Measurements from ENCODE around the gene GPR87. TPM values are rescaled to one million over a fixed set of nuclear protein-coding genes. Genes with fewer than 3 reads are reported as not detected.

Gene GPR87
- total RNA-seq, 4 donors from 2014 or later = 14.7 to 44.3 (median 30.9) TPM

DNA sequence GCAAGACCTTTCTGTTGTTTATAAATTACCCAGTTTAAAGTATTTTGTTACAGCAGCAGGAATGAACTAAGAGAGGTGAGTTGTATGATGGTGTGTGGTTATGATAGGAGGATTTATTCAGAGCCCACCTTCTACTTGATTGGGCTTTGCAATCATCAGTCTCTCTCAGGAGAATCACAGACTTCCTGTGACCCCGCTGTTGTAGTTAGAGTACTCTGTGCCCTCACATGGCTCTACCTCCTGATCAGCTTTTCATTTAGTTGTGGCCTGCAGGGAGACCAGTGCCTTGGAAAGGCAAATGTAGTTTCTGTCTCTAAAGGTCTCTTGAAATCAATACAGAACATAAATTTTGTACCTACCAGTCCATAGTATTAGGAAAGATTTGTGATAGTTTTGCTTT is 30.7 kb downstream of the GPR87 start:
- Histone ChIP-seq H3K36me3 (no peaks in the 10 kb centered on the region), H3K27ac (no peak overlapping the region), H3K27me3 (no peaks in the 10 kb centered on the region), H3K9me3 (no peaks in the 10 kb centered on the region), H3K4me1 (peaks cover 18% of the 10 kb centered on the region), H3K4me3 (no peak overlapping the region)
- 90% methylated on average over 1 of the region's 1 CpG for WGBS
- no peak for TF ChIP-seq POLR2A (IDR thresholded peaks at IDR 0.05)
- TF ChIP-seq, protein P1, sequence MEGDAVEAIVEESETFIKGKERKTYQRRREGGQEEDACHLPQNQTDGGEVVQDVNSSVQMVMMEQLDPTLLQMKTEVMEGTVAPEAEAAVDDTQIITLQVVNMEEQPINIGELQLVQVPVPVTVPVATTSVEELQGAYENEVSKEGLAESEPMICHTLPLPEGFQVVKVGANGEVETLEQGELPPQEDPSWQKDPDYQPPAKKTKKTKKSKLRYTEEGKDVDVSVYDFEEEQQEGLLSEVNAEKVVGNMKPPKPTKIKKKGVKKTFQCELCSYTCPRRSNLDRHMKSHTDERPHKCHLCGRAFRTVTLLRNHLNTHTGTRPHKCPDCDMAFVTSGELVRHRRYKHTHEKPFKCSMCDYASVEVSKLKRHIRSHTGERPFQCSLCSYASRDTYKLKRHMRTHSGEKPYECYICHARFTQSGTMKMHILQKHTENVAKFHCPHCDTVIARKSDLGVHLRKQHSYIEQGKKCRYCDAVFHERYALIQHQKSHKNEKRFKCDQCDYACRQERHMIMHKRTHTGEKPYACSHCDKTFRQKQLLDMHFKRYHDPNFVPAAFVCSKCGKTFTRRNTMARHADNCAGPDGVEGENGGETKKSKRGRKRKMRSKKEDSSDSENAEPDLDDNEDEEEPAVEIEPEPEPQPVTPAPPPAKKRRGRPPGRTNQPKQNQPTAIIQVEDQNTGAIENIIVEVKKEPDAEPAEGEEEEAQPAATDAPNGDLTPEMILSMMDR (IDR thresholded peaks at IDR 0.05) = no peak
- TF ChIP-seq POLR2AphosphoS5 (IDR thresholded peaks at IDR 0.05) = no peak
- TF ChIP-seq EP300 (IDR thresholded peaks at IDR 0.05) = no peak
- DNase-seq (ENCODE audit: low spot score in 2 of 2) = no peak

DNA sequence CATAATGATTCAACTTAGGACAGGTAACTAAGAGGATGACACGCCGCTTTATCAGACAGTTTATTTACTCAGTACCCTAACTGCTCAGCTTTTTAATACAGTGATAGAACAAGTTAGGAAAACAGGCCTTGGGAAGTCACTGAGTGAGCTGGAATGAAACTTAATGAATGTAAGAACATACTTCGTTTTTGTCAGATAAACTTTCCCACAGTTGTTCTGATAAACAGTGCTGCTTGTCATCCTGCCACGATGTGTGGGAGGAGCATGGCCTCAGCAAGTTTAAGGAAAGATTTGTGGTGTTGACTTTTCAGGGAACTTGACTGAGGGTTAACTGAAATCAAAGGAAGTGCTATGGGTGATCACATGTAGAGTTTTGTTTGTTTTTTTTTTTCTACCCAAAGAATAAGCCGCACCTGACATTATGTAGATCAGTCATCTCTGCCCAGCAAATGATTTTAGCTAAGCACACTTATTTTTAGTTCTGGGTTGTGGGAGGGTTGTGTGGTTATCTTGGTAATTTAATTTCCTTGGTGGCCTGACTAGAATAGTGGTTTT is 32.6 kb downstream of the GPR87 start:
- no peak overlapping the region for H3K4me3 ChIP-seq
- H3K9me3 ChIP-seq = no peaks in the 10 kb centered on the region
- DNase-seq (ENCODE audit: low spot score in 2 of 2) = no peak
- no peak overlapping the region for H3K27ac ChIP-seq
- H3K36me3 ChIP-seq = no peaks in the 10 kb centered on the region
- H3K27me3 ChIP-seq = no peaks in the 10 kb centered on the region
- peaks cover 18% of the 10 kb centered on the region for H3K4me1 ChIP-seq
- 41% methylated on average over 5 of the region's 5 CpGs for WGBS
- no peak for TF ChIP-seq POLR2AphosphoS5 (IDR thresholded peaks at IDR 0.05)
- no peak for TF ChIP-seq EP300 (IDR thresholded peaks at IDR 0.05)
- no peak for TF ChIP-seq POLR2A (IDR thresholded peaks at IDR 0.05)
- TF ChIP-seq, protein P1 (IDR thresholded peaks at IDR 0.05) = no peak

DNA sequence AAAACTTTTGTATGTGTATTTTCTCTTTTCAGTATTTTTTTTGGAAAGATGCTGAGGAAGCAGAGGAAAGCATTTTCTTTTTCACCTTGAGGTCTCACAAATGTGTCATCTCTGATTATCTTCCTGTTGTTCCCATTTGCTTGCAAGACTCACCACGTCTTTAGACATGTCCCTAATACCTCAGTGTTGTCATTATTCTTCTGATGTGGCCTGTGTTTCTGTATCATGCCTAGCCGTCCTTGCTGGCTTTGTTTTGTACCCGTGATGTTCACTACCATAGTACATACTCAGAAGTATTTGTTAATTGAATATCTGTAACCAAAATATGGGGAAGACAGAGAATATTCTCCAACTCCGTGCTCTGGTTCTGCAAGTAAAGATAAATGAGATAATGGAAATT is 33.2 kb downstream of the GPR87 start:
- H3K9me3 ChIP-seq = no peaks in the 10 kb centered on the region
- WGBS = 68% methylated on average over 4 of the region's 4 CpGs
- H3K4me1 ChIP-seq = peaks cover 18% of the 10 kb centered on the region
- H3K27ac ChIP-seq = no peak overlapping the region
- TF ChIP-seq POLR2AphosphoS5 (IDR thresholded peaks at IDR 0.05) (no peak), POLR2A (IDR thresholded peaks at IDR 0.05) (no peak), EP300 (IDR thresholded peaks at IDR 0.05) (no peak)
- TF ChIP-seq, protein P1 (IDR thresholded peaks at IDR 0.05) = no peak
- no peak for DNase-seq (ENCODE audit: low spot score in 2 of 2)
- no peak overlapping the region for H3K4me3 ChIP-seq
- no peaks in the 10 kb centered on the region for H3K36me3 ChIP-seq
- H3K27me3 ChIP-seq = no peaks in the 10 kb centered on the region

DNA sequence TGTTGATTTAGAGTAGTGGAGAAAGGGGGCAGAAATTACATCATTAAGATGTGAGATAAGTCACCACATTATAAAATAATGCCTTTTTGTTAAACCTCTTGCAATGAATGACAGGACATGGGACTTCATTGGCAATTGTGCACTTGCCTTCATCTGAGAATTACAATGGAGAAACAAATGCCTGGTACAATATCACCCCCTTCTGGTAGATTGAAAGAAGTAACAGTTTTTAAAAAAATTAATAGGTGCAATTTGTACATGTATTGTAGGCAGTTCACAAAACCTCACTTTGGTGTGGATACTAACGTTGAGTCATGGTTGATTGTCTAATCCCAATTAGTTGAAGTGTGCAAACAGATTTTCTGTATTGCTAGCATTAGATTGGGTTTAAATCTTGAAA is 33.7 kb downstream of the GPR87 start:
- DNase-seq (ENCODE audit: low spot score in 2 of 2) = no peak
- Histone ChIP-seq H3K27ac (no peak overlapping the region), H3K9me3 (no peaks in the 10 kb centered on the region), H3K4me3 (no peak overlapping the region), H3K27me3 (no peaks in the 10 kb centered on the region), H3K36me3 (no peaks in the 10 kb centered on the region), H3K4me1 (peaks cover 18% of the 10 kb centered on the region)
- TF ChIP-seq, protein P1 (IDR thresholded peaks at IDR 0.05) = peak; percentile 55 to 58
- TF ChIP-seq POLR2A (IDR thresholded peaks at IDR 0.05) = no peak
- no peak for TF ChIP-seq EP300 (IDR thresholded peaks at IDR 0.05)
- TF ChIP-seq POLR2AphosphoS5 (IDR thresholded peaks at IDR 0.05) = no peak
- 2% methylated on average over 1 of the region's 1 CpG for WGBS

DNA sequence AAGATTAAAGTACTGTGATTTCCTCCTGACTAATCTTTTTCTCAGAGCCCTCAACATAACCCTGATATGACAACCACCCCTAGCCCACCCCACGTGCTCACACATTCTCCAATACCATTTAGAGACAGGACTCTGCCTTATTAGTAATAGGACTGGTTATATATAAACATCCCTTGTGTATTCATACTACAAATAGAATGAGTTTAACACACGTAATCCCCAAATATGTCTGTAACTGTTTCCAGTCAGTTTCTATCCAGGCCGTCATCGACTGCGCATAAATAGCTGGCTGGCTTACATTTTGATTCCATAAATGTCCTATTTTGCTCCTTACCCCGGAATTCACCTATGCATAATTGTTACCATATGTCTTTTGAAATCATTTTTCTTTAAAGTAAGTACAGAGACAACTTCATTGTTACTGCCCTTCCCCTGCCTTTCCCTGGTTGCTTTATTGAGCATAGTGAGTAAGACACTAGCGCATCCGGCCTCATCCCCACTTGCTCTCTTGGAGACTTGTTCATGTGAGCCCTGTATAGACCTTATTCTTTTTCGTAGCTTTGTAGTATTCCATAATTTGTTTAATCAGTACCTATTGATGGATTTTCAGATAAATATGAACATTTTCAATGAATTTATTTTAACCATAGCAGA is 34.8 kb downstream of the GPR87 start:
- H3K4me3 ChIP-seq = no peak overlapping the region

More for the DNA sequence above, 34.8 kb downstream of the GPR87 start:
- H3K27ac ChIP-seq = no peak overlapping the region
- no peaks in the 10 kb centered on the region for H3K9me3 ChIP-seq
- DNase-seq (ENCODE audit: low spot score in 2 of 2) = no peak
- H3K4me1 ChIP-seq = peaks cover 18% of the 10 kb centered on the region
- no peaks in the 10 kb centered on the region for H3K27me3 ChIP-seq
- no peaks in the 10 kb centered on the region for H3K36me3 ChIP-seq
- TF ChIP-seq POLR2A (IDR thresholded peaks at IDR 0.05) (no peak), POLR2AphosphoS5 (IDR thresholded peaks at IDR 0.05) (no peak)
- WGBS = 79% methylated on average over 9 of the region's 9 CpGs
